HepG2 (cell line): Measurements from ENCODE around the gene TRMT2A. TPM values are rescaled to one million over a fixed set of nuclear protein-coding genes. Genes with fewer than 3 reads are reported as not detected.

ENCODE experiments used
- HNRNPL ChIP-seq: fragments of 200-400 bp; formaldehyde crosslinking; IDR thresholded peaks from 2 replicates; pipeline ENCODE4 v1.6.1; 2017; ENCODE audit warnings: mild to moderate bottlenecking, low read depth, low read length
- HOXA3 ChIP-seq: sonication (generic); formaldehyde crosslinking; IDR thresholded peaks from 2 replicates; pipeline ENCODE4 v1.5.0; 2020; ENCODE audit warnings: missing genetic modification reagents
- RXRA ChIP-seq: sonication (generic); formaldehyde crosslinking; IDR thresholded peaks from 2 replicates; pipeline ENCODE4 v1.5.1; 2020; ENCODE audit warnings: missing genetic modification reagents
- TCF12 ChIP-seq, 2 experiments: fragments of 450-650 bp in 1 of 2; sonication (generic) in 1 of 2; formaldehyde crosslinking in 1 of 2; IDR thresholded peaks; 2 replicates each; pipeline versions ENCODE4 v1.6.1 to v1.8.0; 2017 to 2022; ENCODE audit warnings: antibody characterized with exemption in 1 of 2, mild to moderate bottlenecking in 1 of 2, missing genetic modification reagents in 1 of 2, moderate library complexity in 1 of 2
- ZBTB7B ChIP-seq: sonication (generic); formaldehyde crosslinking; IDR thresholded peaks from 2 replicates; pipeline ENCODE4 v1.4.0; 2020; ENCODE audit warnings: missing genetic modification reagents
- ZNF318 ChIP-seq: sonication (generic); formaldehyde crosslinking; IDR thresholded peaks from 2 replicates; pipeline ENCODE4 v1.4.0; 2020; ENCODE audit warnings: mild to moderate bottlenecking, missing genetic modification reagents
- ZNF574 ChIP-seq: sonication (generic); formaldehyde crosslinking; IDR thresholded peaks from 2 replicates; pipeline ENCODE4 v1.4.0; 2020; ENCODE audit warnings: missing genetic modification reagents
- ZNF615 ChIP-seq: sonication (generic); formaldehyde crosslinking; IDR thresholded peaks from 2 replicates; pipeline ENCODE4 v1.5.0; 2020; ENCODE audit warnings: mild to moderate bottlenecking, missing genetic modification reagents, borderline replicate concordance
- polyA plus RNA-seq, 8 experiments: library from polyadenylated mRNA; depleted of rRNA in 3 of 8; stranded (reverse) in 7 of 8; unstranded in 1 of 8; fragments of >200 nt; fragmentation: Illumina TruSeq in 4 of 8; extraction: Trizol in 4 of 8; gene quantifications; 2 replicates each; pipeline versions ENCODE4 v1.2.1 to v1.2.3, GENCODE V29; 2011 to 2016; ENCODE audit warnings: low read depth in 4 of 8, missing spikeins in 1 of 8, mixed read lengths in 1 of 8; ENCODE audit not compliant: insufficient read depth in 1 of 8
- total RNA-seq, 5 experiments: library from RNA; depleted of rRNA; stranded (reverse); fragments of >200 nt; fragmentation: Illumina TruSeq; extraction: Trizol; gene quantifications; 2 replicates each; pipeline ENCODE4 v1.2.3, GENCODE V29; 2016; ENCODE audit warnings: low read depth in 1 of 5

Gene TRMT2A
- total and polyA plus RNA-seq, 2 of the 13 experiments (the other 11 are each of a cell fraction or from before 2014, with no cell fraction given): 24.0 to 30.3 TPM

DNA sequence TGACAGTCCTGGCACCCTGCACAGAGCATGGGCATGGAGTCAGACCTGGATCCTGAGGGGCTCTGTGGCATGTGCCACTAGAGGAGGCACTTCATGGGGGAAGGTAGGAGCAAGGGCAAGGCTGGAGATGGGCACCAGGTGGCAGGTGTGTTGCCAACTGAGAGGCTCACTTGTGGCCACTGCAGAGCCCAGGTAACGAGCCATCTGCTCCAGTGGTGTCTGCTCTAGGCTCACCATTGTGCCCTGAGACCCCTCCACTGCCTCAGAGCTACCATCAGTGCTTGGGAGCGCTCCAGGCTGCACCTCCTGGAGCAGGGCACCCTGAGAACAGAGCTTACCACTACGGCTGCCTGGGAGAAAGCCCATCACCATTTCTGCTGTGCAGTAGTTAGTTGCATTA is 13.3 kb upstream of the TRMT2A start (continued):
- TF ChIP-seq HNRNPL: peak; percentile 67; the same call in 1 of the 2 replicates
- TF ChIP-seq ZNF574 (CRISPR knock-in tag): no peak; the same call in 1 of the 2 replicates
- TF ChIP-seq ZNF318 (CRISPR knock-in tag): 0 out of 2 replicates have a peak, but pooled peaks have one; percentile 40
- no peak for TF ChIP-seq RXRA (CRISPR knock-in tag)
- TF ChIP-seq ZBTB7B (CRISPR knock-in tag): no peak
- TF ChIP-seq ZNF615: no peak
- TF ChIP-seq HOXA3 (CRISPR knock-in tag): 0 out of 2 replicates have a peak, but pooled peaks have one; percentile 20
- no peak for TF ChIP-seq TCF12 (IDR thresholded peaks at IDR 0.05)
- TF ChIP-seq TCF12 (CRISPR knock-in tag; IDR thresholded peaks at IDR 0.05): 0 out of 2 replicates have a peak, but pooled peaks have one; percentile 29
